ENCODE data around the gene ZYG11B.
"Not testable (repeated sequence)": the region's sequence is repeated elsewhere in the genome, so short reads cannot be mapped to it uniquely, and the experiment has no call there.

The ZYG11B gene

GRCh38 chr1:52706136-52706670 lies 20.1 kb upstream of the ZYG11B start:
- DNase-seq (ENCODE audit: extremely low read depth, insufficient read length), result no peak
- H3K27me3 ChIP-seq (replicated peaks; ENCODE audit: control insufficient read depth, insufficient read depth, low read length), result no peaks in the 10 kb centered on the region
- TF ChIP-seq, protein P1, sequence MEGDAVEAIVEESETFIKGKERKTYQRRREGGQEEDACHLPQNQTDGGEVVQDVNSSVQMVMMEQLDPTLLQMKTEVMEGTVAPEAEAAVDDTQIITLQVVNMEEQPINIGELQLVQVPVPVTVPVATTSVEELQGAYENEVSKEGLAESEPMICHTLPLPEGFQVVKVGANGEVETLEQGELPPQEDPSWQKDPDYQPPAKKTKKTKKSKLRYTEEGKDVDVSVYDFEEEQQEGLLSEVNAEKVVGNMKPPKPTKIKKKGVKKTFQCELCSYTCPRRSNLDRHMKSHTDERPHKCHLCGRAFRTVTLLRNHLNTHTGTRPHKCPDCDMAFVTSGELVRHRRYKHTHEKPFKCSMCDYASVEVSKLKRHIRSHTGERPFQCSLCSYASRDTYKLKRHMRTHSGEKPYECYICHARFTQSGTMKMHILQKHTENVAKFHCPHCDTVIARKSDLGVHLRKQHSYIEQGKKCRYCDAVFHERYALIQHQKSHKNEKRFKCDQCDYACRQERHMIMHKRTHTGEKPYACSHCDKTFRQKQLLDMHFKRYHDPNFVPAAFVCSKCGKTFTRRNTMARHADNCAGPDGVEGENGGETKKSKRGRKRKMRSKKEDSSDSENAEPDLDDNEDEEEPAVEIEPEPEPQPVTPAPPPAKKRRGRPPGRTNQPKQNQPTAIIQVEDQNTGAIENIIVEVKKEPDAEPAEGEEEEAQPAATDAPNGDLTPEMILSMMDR (IDR thresholded peaks at IDR 0.05; ENCODE audit: insufficient read depth, low read length, poor library complexity, severe bottlenecking), result no peak

DNA sequence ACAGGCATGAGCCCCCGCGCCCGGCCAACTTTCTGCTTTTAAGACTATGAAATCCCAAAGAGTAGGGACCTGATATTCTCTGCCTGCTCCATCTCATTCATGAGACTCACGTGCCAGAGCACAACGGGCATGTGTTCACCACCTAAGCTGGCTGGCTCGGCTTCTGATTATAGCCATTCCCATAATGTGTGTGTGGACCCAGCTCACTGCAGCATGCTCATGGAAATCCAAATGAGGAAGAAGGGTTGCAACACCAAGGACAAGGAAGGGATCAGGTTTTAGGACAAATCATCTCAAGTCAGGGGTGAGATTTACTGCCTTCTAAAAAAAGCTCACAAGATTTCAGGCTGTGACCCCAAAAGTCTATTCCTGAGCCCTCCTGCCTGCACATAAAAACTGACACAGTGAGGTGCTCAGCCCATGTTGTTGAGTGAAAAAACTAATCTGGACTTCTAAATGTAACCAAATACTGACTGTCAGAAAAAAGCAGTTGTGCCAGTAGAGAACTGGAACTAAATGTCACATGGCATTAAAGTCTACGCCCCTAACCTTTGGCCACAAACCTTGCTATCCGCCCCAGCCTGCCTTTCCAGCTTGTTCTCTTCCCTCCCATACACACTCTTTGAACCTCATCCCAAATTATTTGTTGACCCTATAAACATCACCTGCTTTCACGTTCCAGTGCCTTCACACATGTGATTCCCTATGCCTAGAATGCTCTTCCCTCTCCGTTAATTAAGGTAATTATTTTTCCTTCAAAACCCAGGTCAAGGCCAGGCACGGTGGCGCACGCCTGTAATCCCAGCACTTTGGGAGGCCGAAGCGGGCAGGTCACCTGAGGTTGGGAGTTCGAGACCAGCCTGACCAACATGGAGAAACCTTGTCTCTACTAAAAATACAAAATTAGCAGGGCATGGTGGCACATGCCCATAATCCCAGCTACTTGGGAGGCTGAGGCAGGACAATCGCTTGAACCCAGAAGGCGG lies 19.0 kb upstream of the ZYG11B start:
- Histone ChIP-seq H3K36me3 (ENCODE audit: control insufficient read depth, insufficient read depth, low read length) (no peaks in the 10 kb centered on the region), H3K27me3 (replicated peaks; ENCODE audit: control insufficient read depth, insufficient read depth, low read length) (no peaks in the 10 kb centered on the region), H3K4me3 (replicated peaks; ENCODE audit: low read depth, low read length) (no peak overlapping the region)
- no peak for DNase-seq (ENCODE audit: extremely low read depth, insufficient read length)
- TF ChIP-seq, protein P1 (IDR thresholded peaks at IDR 0.05; ENCODE audit: insufficient read depth, low read length, poor library complexity, severe bottlenecking), result no peak

More at GRCh38 chr1:52706136-52706670, 20.1 kb upstream of the ZYG11B start:
- Histone ChIP-seq H3K4me3 (replicated peaks; ENCODE audit: low read depth, low read length) (no peak overlapping the region), H3K36me3 (ENCODE audit: control insufficient read depth, insufficient read depth, low read length) (no peaks in the 10 kb centered on the region)

- no peak for DNase-seq (ENCODE audit: extremely low read depth, insufficient read length)
- H3K27me3 ChIP-seq (replicated peaks; ENCODE audit: control insufficient read depth, insufficient read depth, low read length), result no peaks in the 10 kb centered on the region
Measured at GRCh38 chr1:52707927-52708655, 18.2 kb upstream of the ZYG11B start.

DNA sequence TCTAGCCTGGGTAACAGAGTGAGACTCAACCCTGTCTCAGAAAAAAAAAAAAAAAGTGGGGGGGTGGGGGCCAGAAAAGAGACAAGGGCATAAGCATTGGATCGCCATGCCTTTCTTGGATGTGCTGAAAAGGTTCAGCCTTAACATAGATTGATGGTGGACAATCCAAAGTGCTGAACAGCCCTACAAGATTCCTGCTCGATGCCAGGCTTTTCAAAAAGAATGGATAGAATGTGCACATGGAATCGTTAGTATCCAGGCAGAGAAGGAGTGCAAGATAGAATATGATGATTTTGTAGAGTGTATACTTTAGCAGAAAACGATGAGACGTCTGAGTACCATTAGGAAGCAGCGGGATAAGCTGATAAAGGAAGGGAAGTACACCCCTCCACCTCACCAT lies 17.2 kb upstream of the ZYG11B start:
- Histone ChIP-seq H3K27me3 (replicated peaks; ENCODE audit: control insufficient read depth, insufficient read depth, low read length) (no peaks in the 10 kb centered on the region), H3K4me3 (replicated peaks; ENCODE audit: low read depth, low read length) (no peak overlapping the region), H3K36me3 (ENCODE audit: control insufficient read depth, insufficient read depth, low read length) (no peaks in the 10 kb centered on the region)
- TF ChIP-seq, protein P1 (IDR thresholded peaks at IDR 0.05; ENCODE audit: insufficient read depth, low read length, poor library complexity, severe bottlenecking), result no peak
- no peak for DNase-seq (ENCODE audit: extremely low read depth, insufficient read length)

More at GRCh38 chr1:52707927-52708655, 18.2 kb upstream of the ZYG11B start:
- Histone ChIP-seq H3K4me3 (replicated peaks; ENCODE audit: low read depth, low read length) (no peak overlapping the region), H3K36me3 (ENCODE audit: control insufficient read depth, insufficient read depth, low read length) (no peaks in the 10 kb centered on the region)
- TF ChIP-seq, protein P1 (IDR thresholded peaks at IDR 0.05; ENCODE audit: insufficient read depth, low read length, poor library complexity, severe bottlenecking), result no peak

DNA sequence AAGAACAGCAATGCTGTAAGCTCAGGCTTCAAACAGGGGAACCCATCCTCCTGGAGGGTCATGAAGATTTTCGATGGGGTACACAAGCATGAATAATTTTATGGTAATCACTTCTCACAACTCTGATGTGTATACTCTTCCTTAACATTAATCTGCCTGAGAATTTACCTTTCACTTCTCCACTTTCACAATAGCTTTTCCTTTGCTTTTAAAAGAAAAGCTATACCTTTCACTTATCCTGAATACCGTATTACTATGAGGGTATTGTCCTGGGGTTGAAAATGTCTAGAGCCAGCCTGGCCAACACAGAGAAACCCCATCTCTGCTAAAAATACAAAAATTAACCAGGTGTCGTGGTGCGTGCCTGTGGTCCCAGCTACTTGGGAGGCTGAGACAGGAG lies 12.7 kb upstream of the ZYG11B start:
- TF ChIP-seq, protein P1 (IDR thresholded peaks at IDR 0.05; ENCODE audit: insufficient read depth, low read length, poor library complexity, severe bottlenecking), result no peak
- Histone ChIP-seq H3K4me3 (replicated peaks; ENCODE audit: low read depth, low read length) (no peak overlapping the region), H3K27me3 (replicated peaks; ENCODE audit: control insufficient read depth, insufficient read depth, low read length) (no peaks in the 10 kb centered on the region), H3K36me3 (ENCODE audit: control insufficient read depth, insufficient read depth, low read length) (no peaks in the 10 kb centered on the region)
- DNase-seq (ENCODE audit: extremely low read depth, insufficient read length), result no peak

DNA sequence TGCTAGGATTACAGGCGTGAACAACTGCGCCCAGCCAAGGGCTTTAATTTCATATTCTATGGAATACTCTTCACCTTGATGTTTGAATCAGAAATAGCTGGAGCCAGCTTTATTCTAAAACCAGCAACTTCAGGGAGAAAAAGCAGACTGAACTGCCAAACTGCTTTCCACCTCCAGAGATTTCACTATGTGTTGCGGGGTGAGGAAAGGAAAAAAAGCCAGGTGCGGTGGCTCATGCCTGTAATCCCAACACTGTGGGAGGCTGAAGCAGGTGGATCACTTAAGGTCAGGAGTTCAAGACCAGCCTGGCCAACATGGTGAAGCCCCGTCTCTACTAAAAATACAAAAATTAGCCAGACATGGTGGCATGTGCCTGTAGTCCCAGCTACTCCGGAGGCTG lies 11.0 kb upstream of the ZYG11B start:
- not testable (repeated sequence) for H3K36me3 ChIP-seq (ENCODE audit: control insufficient read depth, insufficient read depth, low read length); H3K27me3 ChIP-seq (replicated peaks; ENCODE audit: control insufficient read depth, insufficient read depth, low read length); H3K4me3 ChIP-seq (replicated peaks; ENCODE audit: low read depth, low read length); DNase-seq (ENCODE audit: extremely low read depth, insufficient read length)

Data from GM06990 (cell line).